Measurements from ENCODE around the gene GPR153.

GPR153 gene

GRCh38 chr1:6279613-6280383 is 18.9 kb upstream of the GPR153 start:
- ChIA-PET CTCF (interaction anchor here (0.6 to 1.4 kb wide), 2 partner anchors 32 to 120 kb away, joined by 3 to 6 read pairs; no protein-coding TSS in a partner anchor), POLR2A (no interaction called here)
- peaks cover 0 to 3% (median under 1%) of the 10 kb centered on the region in 4 experiments for H3K36me3 ChIP-seq (ENCODE audit: control insufficient read depth in 4 of 4, insufficient read depth in 4 of 4, low read length in 3 of 4)
- no peaks in the 10 kb centered on the region for H3K27me3 ChIP-seq (replicated peaks in 2 of 5; ENCODE audit: control insufficient read depth in 4 of 5, insufficient read depth in 5 of 5, low read length in 4 of 5)
- WGBS (ENCODE audit: insufficient coverage) = 98% methylated on average over 26 of the region's 31 CpGs
- H3K9me3 ChIP-seq (ENCODE audit: control extremely low read depth in 1 of 5, control insufficient read depth in 4 of 5, insufficient read depth in 2 of 5, low read depth in 1 of 5, low read length in 4 of 5) = no peaks in the 10 kb centered on the region
- H3K4me3 ChIP-seq (ENCODE audit: control insufficient read depth in 1 of 7, extremely low read depth in 1 of 7, insufficient read depth in 4 of 7, low read depth in 2 of 7, low read length in 6 of 7) = no peak overlapping the region
- H3K27ac ChIP-seq (ENCODE audit: insufficient read depth in 1 of 2, low read depth in 1 of 2, low read length in 2 of 2, poor library complexity in 1 of 2, severe bottlenecking in 2 of 2) = no peak overlapping the region
- DNase-seq = no peak
- no peaks in the 10 kb centered on the region for H3K4me1 ChIP-seq (ENCODE audit: control extremely low read depth in 1 of 4, control insufficient read depth in 4 of 4, insufficient read depth in 4 of 4, low read length in 3 of 4)

- Histone ChIP-seq H3K4me1 (ENCODE audit: control extremely low read depth in 1 of 4, control insufficient read depth in 4 of 4, insufficient read depth in 4 of 4, low read length in 3 of 4) (no peaks in the 10 kb centered on the region), H3K27me3 (replicated peaks in 2 of 5; ENCODE audit: control insufficient read depth in 4 of 5, insufficient read depth in 5 of 5, low read length in 4 of 5) (no peaks in the 10 kb centered on the region), H3K9me3 (ENCODE audit: control extremely low read depth in 1 of 5, control insufficient read depth in 4 of 5, insufficient read depth in 2 of 5, low read depth in 1 of 5, low read length in 4 of 5) (no peaks in the 10 kb centered on the region), H3K4me3 (ENCODE audit: control insufficient read depth in 1 of 7, extremely low read depth in 1 of 7, insufficient read depth in 4 of 7, low read depth in 2 of 7, low read length in 6 of 7) (no peak overlapping the region), H3K27ac (ENCODE audit: insufficient read depth in 1 of 2, low read depth in 1 of 2, low read length in 2 of 2, poor library complexity in 1 of 2, severe bottlenecking in 2 of 2) (no peak overlapping the region), H3K36me3 (ENCODE audit: control insufficient read depth in 4 of 4, insufficient read depth in 4 of 4, low read length in 3 of 4) (peaks cover 0 to 5% (median under 1%) of the 10 kb centered on the region in 4 experiments)
- ChIA-PET CTCF (interaction anchor here (1.4 kb wide), 1 partner anchor 32 kb away, joined by 6 read pairs; no protein-coding TSS in a partner anchor), POLR2A (no interaction called here)
- WGBS (ENCODE audit: insufficient coverage) = 94% methylated on average over 9 of the region's 10 CpGs
- no peak for DNase-seq
Measured at GRCh38 chr1:6279066-6279465, 18.2 kb upstream of the GPR153 start.

GRCh38 chr1:6278263-6278662 is 17.4 kb upstream of the GPR153 start:
- no peaks in the 10 kb centered on the region for H3K4me1 ChIP-seq (ENCODE audit: control extremely low read depth in 1 of 4, control insufficient read depth in 4 of 4, insufficient read depth in 4 of 4, low read length in 3 of 4)

GRCh38 chr1:6276811-6277555 is 16.1 kb upstream of the GPR153 start:
- Histone ChIP-seq H3K27me3 (replicated peaks in 2 of 5; ENCODE audit: control insufficient read depth in 4 of 5, insufficient read depth in 5 of 5, low read length in 4 of 5) (no peaks in the 10 kb centered on the region), H3K36me3 (ENCODE audit: control insufficient read depth in 4 of 4, insufficient read depth in 4 of 4, low read length in 3 of 4) (peaks cover 0 to 11% (median under 1%) of the 10 kb centered on the region in 4 experiments), H3K4me3 (ENCODE audit: control insufficient read depth in 1 of 7, extremely low read depth in 1 of 7, insufficient read depth in 4 of 7, low read depth in 2 of 7, low read length in 6 of 7) (no peak overlapping the region), H3K9me3 (ENCODE audit: control extremely low read depth in 1 of 5, control insufficient read depth in 4 of 5, insufficient read depth in 2 of 5, low read depth in 1 of 5, low read length in 4 of 5) (no peaks in the 10 kb centered on the region), H3K4me1 (ENCODE audit: control extremely low read depth in 1 of 4, control insufficient read depth in 4 of 4, insufficient read depth in 4 of 4, low read length in 3 of 4) (no peaks in the 10 kb centered on the region), H3K27ac (ENCODE audit: insufficient read depth in 1 of 2, low read depth in 1 of 2, low read length in 2 of 2, poor library complexity in 1 of 2, severe bottlenecking in 2 of 2) (no peak overlapping the region)
- ChIA-PET CTCF (interaction anchor here (0.7 to 1.6 kb wide), 4 partner anchors 9 to 30 kb away, joined by 3 read pairs; no protein-coding TSS in a partner anchor), POLR2A (no interaction called here)
- no peak for DNase-seq
- WGBS (ENCODE audit: insufficient coverage) = 95% methylated on average over 15 of the region's 20 CpGs

More at GRCh38 chr1:6278263-6278662, 17.4 kb upstream of the GPR153 start:
- Histone ChIP-seq H3K27ac (ENCODE audit: insufficient read depth in 1 of 2, low read depth in 1 of 2, low read length in 2 of 2, poor library complexity in 1 of 2, severe bottlenecking in 2 of 2) (no peak overlapping the region), H3K36me3 (ENCODE audit: control insufficient read depth in 4 of 4, insufficient read depth in 4 of 4, low read length in 3 of 4) (peaks cover 0 to 7% (median under 1%) of the 10 kb centered on the region in 4 experiments), H3K9me3 (ENCODE audit: control extremely low read depth in 1 of 5, control insufficient read depth in 4 of 5, insufficient read depth in 2 of 5, low read depth in 1 of 5, low read length in 4 of 5) (no peaks in the 10 kb centered on the region), H3K27me3 (replicated peaks in 2 of 5; ENCODE audit: control insufficient read depth in 4 of 5, insufficient read depth in 5 of 5, low read length in 4 of 5) (no peaks in the 10 kb centered on the region), H3K4me3 (ENCODE audit: control insufficient read depth in 1 of 7, extremely low read depth in 1 of 7, insufficient read depth in 4 of 7, low read depth in 2 of 7, low read length in 6 of 7) (no peak overlapping the region)
- WGBS (ENCODE audit: insufficient coverage) = 99% methylated on average over 9 of the region's 9 CpGs
- POLR2A ChIA-PET = no interaction called here
- CTCF ChIA-PET = interaction anchor here (1.6 kb wide), 1 partner anchor 31 kb away, joined by 3 read pairs; no protein-coding TSS in a partner anchor
- DNase-seq = no peak

GRCh38 chr1:6275826-6276782 is 15.2 kb upstream of the GPR153 start:
- no peak for DNase-seq
- no peaks in the 10 kb centered on the region for H3K27me3 ChIP-seq (replicated peaks in 2 of 5; ENCODE audit: control insufficient read depth in 4 of 5, insufficient read depth in 5 of 5, low read length in 4 of 5)
- H3K9me3 ChIP-seq (ENCODE audit: control extremely low read depth in 1 of 5, control insufficient read depth in 4 of 5, insufficient read depth in 2 of 5, low read depth in 1 of 5, low read length in 4 of 5) = no peaks in the 10 kb centered on the region
- no peak overlapping the region for H3K27ac ChIP-seq (ENCODE audit: insufficient read depth in 1 of 2, low read depth in 1 of 2, low read length in 2 of 2, poor library complexity in 1 of 2, severe bottlenecking in 2 of 2)
- H3K4me3 ChIP-seq (ENCODE audit: control insufficient read depth in 1 of 7, extremely low read depth in 1 of 7, insufficient read depth in 4 of 7, low read depth in 2 of 7, low read length in 6 of 7) = no peak overlapping the region
- POLR2A ChIA-PET = no interaction called here
- CTCF ChIA-PET = interaction anchor here (0.7 to 1.5 kb wide), 3 partner anchors 10 to 29 kb away, joined by 3 to 5 read pairs (median 3); no protein-coding TSS in a partner anchor
- 94% methylated on average over 33 of the region's 35 CpGs for WGBS (ENCODE audit: insufficient coverage)
- peaks cover 0 to 11% (median under 1%) of the 10 kb centered on the region in 4 experiments for H3K36me3 ChIP-seq (ENCODE audit: control insufficient read depth in 4 of 4, insufficient read depth in 4 of 4, low read length in 3 of 4)
- no peaks in the 10 kb centered on the region for H3K4me1 ChIP-seq (ENCODE audit: control extremely low read depth in 1 of 4, control insufficient read depth in 4 of 4, insufficient read depth in 4 of 4, low read length in 3 of 4)

GRCh38 chr1:6274622-6275139 is 13.8 kb upstream of the GPR153 start:
- WGBS (ENCODE audit: insufficient coverage) = 95% methylated on average over 11 of the region's 16 CpGs
- ChIA-PET POLR2A (no interaction called here), CTCF (interaction anchor here (1.4 kb wide), 1 partner anchor 10 kb away, joined by 3 read pairs; no protein-coding TSS in a partner anchor)
- no peak for DNase-seq
- Histone ChIP-seq H3K4me1 (ENCODE audit: control extremely low read depth in 1 of 4, control insufficient read depth in 4 of 4, insufficient read depth in 4 of 4, low read length in 3 of 4) (no peaks in the 10 kb centered on the region), H3K36me3 (ENCODE audit: control insufficient read depth in 4 of 4, insufficient read depth in 4 of 4, low read length in 3 of 4) (peaks cover 0 to 7% (median under 1%) of the 10 kb centered on the region in 4 experiments), H3K4me3 (ENCODE audit: control insufficient read depth in 1 of 7, extremely low read depth in 1 of 7, insufficient read depth in 4 of 7, low read depth in 2 of 7, low read length in 6 of 7) (no peak overlapping the region), H3K27me3 (replicated peaks in 2 of 5; ENCODE audit: control insufficient read depth in 4 of 5, insufficient read depth in 5 of 5, low read length in 4 of 5) (no peaks in the 10 kb centered on the region), H3K9me3 (ENCODE audit: control extremely low read depth in 1 of 5, control insufficient read depth in 4 of 5, insufficient read depth in 2 of 5, low read depth in 1 of 5, low read length in 4 of 5) (no peaks in the 10 kb centered on the region), H3K27ac (ENCODE audit: insufficient read depth in 1 of 2, low read depth in 1 of 2, low read length in 2 of 2, poor library complexity in 1 of 2, severe bottlenecking in 2 of 2) (no peak overlapping the region)

All from common myeloid progenitor, CD34-positive (primary cell).